HG02973 (cell line): Measurements from ENCODE around the gene MYO16.
A peak's percentile ranks its signal among the peaks of the same experiment; 100 is the strongest.

Source experiments
- ATAC-seq: cut with Tn5 transposase; IDR thresholded peaks from one replicate; pipeline ENCODE4 v1.9.1; 2021; ENCODE audit warnings: moderate library complexity; ENCODE audit not compliant: unreplicated experiment

The MYO16 gene

DNA sequence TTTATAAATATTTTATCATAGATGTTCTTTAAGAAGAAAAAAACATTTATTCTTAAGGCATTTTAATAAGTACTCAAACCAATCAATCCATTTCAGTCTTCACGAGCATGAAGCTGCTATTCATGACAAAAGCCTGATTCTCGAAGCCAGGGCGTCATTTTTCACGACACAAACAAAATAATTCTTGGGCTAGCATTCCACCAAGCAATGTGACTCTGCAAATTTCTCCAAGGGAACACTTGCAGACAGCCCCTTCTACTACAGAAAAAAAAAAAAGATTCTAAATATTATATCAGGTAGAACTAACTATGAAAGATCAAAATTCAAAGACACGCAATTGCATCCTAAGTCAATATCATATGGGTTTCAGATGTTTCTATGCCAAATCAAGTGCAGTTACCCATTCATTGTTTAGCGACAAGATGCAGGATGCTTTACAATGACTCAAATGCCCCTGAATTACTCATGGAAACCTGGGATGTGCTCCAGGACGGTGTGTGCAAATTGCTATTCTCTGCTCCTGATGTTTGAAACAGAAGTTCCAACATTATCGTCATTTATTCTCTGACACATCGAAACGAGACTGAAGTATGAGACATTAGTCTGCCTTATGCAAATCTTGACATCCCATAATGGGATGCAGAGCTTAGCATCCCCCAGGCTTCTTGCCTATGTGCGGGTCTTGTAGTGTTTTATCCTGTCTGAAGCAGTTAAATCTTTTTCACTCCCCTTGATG lies 517.7 kb downstream of the MYO16 start:
- ATAC-seq: no peak

DNA sequence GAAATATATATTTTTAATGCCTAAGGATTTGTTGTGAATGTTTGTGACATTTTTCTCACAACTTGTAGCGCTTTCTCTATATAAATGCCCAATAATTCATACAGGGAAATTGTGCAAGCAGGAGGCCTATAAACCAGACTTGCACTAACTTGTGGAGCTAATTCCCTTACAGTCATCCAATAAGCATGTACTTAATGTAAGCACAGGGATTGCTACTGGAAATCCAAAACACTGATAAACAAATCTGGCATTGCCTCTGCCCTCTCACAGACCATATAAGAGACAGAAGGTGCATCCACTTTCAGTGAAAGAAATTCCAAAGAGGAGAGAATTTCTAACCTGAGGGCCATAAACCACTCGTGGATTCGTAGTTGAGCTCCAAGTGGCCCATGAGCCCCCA lies 518.8 kb downstream of the MYO16 start:
- no peak for ATAC-seq

DNA sequence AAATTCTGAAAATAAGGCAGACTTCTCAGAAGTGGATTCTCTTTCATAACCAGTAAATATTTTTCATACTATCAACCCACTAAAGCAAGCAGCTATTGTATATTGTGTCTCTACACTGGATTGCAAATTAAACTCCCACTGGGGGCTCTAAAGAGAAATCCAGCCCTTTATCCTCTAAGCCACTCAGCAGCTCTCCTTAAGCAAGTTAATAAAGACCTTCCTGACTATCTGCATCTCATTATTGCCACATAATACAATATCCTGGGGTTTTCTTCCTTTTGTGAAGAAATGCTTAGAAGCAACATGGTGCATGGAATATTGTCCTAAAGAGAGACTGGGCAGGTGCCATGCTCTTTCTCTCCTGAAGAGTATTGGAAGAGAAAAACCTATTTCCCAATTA lies 521.3 kb downstream of the MYO16 start:
- no peak for ATAC-seq

DNA sequence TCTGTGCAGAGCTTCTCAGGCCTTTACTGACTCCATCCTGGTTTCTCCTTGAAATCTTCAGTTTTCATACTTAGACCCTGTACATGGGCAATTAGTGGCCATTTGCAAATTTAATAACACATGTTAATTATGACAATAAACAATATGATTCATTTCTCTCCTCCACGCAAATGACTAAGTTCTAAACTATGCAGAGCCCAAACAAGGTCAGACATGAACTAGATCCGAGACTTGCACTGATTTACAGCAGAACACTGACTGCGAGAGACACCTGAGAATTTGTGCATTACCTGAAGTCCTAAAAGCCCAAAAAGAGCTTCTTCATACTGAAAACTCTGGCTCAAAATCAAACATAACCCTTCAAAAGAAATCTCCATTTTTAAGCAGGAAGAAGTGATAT lies 521.8 kb downstream of the MYO16 start:
- no peak for ATAC-seq

DNA sequence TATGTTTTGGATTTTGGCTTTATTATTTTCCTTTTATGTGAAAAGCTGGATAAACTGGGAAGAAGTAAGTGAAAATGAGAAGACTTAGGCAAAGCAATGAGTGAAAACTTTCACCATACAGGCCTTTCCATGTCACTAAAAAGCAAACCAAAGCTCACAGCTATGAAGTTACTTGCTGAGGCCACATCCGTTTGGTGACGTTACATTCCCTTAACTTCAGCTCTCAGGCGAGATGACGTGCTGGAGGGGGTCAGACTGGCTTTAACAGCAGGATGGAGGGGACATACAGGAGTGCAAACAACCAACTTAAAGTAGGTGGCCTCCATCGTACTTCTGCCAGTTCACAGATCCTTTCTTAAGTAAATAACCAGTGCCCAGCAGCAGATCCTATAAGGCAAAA lies 522.3 kb downstream of the MYO16 start:
- no peak for ATAC-seq

DNA sequence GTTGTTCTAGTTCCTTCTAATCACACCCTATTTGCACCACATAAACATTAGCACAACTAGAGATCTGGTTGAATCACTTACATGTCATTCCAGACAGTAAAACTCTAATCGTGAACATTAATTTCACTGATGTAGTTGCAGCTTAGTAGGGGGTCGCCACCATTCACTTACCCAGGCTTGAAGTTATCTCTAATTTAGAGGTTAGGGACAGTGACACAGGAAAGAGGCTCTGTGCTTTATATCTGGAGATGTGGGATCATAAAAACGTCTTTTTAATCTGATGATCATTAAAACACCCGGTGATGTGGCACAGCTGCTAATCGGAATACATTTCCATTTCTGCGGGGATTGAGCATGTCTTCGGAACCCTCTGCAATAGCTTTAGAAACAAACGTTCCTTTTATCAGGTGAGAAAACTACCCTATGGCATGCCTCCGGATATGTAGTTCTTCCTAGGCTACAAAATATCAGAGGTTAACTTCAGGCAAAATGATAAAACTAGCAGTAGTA lies 523.0 kb downstream of the MYO16 start:
- no peak for ATAC-seq

DNA sequence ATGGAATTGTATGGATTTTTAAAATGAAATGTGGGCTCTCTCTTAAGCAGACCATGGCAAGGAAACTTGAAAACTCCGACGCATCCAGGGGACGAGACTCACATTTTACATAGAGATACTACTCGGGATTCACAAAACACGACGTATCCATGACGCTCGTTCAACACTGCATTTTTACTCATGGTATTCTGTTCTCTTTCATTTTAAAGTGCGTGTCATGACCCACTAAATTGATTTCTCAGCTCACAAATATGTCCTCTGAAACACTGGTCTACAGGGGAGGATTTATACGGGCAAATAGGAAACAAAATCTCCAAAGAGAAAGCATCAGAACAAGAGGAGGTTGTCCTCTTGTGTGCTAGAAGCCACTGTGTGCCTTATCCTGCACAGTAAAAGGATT lies 523.5 kb downstream of the MYO16 start:
- no peak for ATAC-seq

DNA sequence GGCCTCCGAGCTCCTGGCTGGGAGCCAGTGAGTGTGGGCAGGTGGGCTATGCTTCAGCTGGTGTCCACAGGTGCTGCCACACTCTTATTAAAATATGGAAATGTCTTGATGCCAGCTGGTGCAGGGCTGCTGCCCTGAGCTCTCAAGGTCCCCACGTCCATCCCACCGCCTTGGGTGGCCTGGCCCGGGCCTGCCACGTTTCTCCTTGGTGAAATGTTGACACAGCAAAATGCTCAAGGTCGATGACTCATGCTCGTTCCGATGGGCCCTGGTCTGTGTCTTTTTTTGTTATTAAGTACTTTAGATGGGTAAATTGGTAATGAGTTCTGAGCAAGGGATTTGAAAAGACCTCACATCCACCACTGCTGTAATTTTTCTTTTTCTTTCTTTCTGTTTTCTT lies 524.7 kb downstream of the MYO16 start:
- ATAC-seq: no peak

DNA sequence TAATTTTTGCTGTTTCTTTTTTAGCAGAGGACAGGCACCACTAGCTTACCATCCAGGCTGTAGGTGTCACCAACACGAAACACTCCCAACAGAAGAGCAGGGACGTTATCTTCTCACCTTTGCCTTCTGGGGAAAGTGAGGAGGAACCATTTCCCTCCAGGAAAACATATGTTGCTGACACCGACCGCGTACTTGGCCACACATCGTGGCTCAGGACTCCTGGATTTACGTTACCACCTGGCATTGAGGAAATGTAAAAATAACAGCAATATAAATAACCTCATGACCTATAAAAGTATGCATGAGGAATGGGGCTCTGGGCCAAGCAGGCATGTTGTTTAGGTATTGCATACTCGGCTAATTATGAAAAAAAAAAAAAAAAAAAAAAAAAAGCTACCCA lies 525.1 kb downstream of the MYO16 start:
- ATAC-seq: no peak

DNA sequence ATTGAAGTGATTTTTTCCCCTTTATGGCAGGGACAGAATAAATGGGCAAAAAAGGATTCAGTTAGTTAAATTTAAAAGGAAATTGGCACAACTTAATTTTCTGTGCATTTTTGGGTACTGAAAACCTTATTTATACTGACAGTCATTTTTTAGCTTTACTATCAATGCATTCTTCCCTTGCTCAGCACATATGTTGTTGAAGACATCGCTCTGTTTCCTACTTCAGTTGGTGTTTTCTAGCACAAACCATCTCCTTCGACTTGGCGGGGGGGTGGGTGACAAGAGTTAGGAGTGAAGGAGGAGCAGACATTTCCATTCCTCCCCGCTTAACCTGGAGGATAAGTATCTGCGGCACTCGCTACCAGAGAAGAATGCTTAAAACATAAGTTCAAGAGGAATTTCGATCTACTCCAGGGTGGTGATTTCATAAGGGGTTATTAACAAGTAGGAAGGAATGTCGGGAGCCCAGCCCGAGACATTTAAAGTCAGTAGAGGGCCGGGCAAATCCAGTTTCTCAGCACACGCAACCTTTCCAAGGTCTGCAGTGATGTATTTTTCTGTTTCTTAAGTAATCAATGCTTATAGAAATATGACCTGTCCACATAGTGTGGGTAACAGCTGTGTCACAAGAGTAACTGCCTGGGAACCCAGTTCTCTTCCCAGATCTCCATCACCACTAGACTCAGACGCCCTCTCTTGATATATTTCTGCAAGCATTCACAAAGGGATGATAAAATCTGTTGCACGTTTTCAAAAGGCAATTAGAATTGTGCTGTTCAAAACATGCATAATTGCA lies 525.8 kb downstream of the MYO16 start:
- ATAC-seq: no peak

DNA sequence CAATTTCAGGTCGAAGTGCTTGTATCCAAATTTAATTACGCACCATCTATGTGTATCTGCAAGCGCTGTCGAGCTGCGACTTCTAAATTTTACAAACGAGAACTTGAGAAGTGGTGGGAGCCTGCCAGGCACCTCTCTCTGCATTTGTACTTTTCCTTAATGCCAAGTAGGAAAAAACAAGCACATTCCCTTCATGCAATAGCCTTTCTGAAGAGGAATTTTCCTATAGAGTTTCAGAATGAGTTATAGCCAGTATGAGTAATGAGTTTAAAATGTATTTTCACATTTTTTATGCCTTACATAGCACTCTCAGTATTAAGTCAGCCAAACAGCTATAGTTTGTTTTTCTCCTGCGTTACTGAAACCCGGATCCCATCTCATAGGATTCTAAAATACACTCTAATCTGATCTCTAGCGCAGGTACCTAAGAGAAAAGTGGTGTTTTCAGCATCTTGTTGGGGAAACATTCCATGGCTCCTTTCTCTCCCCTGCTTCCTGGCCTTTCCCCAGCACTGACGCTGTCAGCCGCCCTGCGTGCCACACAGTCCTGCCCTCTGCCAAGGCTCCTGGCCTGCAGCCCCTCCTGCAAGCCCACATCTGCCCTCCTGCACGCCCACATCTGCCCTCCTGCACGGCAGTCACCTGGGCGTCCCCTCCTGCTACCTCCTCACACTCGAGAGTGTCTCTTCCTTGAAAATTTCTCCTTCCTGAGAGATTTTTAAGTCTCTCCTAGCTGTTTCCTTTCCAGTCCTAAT lies 526.9 kb downstream of the MYO16 start:
- ATAC-seq: no peak

DNA sequence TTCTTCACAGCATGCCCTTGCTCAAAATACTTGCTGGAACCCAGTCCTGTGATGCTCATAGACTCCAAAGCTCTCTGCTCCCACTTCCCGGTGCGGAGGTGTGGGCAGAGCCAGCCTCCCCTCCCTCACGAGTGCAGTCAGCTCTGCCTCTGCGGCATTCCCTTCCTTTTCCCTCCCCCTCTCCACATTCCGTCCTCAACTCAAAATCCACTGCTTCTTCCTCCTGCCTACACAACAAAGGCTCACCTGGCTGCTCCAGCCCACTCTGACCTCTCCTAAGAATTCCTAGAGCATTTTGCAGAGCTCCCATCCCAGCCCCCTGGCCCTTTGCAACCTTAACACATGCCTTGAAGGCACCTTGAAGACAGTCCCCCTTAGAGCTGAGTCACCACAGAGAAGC lies 527.9 kb downstream of the MYO16 start:
- no peak for ATAC-seq

DNA sequence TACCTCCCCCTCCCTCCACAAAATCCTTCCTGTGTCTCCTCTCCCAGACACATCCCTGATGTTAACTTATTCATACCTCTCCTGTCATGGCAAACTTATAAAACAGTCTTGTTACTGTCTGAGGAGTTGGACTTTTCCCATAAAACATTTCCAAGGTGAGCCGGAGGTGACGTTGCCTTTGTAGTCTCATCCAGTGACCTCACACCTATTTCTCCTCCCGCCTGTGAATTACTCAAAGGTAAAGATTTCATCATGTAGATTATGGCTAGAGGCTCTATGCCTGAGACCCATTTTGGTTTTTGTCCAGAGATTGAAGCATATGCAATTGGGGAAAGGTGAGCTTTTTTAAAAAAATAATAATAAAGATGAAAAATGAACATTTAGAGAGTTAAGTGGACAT lies 529.0 kb downstream of the MYO16 start:
- ATAC-seq: no peak

DNA sequence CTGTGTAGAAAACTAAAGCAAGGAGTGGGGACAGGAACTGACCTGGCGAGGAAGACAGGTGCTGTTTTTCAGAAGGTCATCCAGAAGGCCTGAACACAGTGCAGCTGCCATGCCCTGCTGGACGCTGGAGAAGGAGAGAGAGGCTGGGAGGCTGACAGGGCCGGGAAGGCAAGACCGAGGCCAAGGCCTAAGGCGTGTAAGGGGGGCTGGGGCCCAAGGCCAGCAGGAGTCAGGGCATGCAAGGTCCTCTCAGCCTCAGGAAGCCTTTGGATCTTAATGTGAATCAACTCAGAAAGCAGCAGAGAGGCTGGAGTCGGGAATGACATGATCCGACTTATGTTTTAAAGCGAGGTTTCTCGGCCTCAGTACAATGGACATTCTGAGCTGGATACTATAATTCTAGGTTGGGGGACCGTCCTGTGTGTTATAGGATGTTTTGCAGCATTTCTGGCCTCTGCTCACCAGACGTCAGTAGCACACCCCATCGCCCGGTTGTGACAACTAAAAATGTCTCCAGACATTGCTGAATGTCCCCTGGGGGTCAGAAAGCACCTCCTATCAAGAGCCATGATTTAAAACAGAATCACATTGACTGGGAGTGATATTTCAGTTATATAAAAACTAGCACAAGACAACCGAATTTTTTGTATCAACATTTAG lies 530.4 kb downstream of the MYO16 start:
- no peak for ATAC-seq

DNA sequence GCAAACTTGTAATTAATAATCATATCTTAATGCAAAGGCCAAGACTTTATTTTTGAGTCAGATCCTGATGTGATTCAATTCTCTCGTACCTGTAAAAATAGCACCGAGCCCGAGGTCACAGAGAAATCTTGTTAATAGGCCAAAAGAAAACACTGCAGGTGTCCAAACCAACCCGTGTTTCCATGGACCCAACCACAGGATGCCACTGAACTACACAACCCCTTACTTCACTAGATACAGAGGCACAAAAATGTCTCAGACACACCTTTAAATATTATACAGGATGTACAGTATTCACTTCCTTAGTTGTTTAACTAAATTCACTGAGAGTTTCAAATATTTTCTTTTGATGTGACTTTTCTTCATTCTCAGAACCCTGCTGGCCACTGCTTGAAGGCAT lies 530.9 kb downstream of the MYO16 start:
- peak; percentile 44 for ATAC-seq

DNA sequence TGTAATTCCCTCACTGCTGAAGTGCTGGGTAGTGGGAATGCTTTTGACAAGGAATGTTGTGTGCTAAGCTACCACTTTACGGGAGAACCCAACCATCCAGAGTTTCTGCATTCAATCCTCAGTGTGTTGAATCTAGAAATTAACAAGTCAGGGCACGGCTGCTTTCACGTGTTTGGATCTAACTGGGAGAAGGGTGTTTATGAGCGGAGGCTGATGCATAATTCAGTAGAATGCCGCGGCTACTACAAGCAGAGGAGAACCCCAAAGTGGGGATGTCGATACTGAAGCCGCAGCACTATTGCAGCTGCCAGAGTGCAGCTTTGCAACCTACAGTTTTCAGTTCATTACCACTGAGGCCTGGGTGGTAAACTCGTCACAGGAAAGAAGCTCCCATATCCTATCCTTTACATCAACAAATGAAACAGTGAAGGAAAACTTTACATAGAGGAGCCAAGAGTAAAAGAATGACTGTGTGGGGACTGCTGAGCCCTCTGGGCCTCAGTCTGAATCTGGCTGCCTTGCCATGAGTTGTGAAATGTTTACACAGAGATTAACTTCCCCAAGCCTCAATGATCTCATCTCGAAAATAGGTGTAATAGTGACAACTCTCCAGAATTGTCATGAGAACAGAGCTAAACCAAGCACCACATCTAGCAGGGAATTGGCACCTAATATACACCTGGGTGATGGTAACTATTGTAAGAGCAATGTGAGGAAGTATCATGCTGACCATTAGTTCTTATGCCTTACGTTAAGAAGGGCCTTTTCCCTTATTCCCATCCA lies 531.7 kb downstream of the MYO16 start:
- peak; percentile 24 for ATAC-seq

DNA sequence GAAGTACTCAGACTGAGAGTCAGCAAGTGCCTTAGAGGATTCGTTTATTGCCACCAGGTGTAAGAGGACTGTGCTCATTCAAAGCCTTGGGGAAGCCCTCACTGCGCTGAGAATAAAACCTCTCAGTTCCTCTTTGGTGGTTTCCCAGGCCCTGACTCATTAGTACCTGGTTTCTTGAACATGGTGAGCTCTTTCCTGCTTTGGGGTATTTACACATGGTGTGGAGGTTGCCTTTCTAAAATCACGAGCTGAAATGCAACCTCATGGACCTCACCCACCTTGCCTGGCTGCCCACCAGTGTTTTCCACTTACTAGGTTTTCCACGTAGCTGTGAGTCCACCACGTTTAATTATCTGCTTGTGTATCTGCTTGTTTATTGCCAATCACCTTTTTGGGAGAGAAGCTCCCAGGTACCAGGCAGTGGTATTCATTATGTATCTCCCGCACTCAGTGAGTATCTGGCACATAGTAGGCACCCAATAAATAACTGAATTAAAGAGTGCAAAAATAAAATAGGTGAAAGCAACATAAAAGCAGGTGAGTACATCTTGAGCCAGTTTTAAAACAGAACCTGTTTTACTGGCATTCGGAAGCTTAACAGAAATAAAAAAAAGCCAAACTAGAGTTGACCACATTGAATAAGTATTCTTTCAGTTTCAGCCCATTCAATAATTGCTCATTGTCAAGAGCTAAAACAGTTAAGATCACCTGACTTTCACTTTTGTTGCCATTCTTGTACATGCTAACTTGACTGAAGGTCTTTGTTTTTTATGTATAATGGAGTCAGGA lies 533.0 kb downstream of the MYO16 start:
- peak; percentile 78 for ATAC-seq

DNA sequence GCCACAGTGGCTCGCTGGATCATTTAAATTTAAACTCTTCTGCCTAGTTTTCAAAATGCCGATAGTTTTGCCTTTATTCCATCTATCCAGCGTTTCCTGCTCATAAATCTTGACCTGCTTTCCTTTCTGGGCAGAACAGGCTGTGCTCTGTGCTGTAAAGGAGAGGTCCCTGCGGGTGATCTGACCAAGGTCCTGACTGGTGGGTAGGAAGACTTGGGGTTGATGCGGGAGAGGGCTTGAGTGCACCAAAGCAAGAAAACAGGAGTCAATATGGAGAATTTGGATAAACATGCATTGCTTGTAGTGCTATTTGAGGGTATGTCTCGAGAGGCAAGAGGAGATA lies 533.6 kb downstream of the MYO16 start:
- ATAC-seq: no peak

DNA sequence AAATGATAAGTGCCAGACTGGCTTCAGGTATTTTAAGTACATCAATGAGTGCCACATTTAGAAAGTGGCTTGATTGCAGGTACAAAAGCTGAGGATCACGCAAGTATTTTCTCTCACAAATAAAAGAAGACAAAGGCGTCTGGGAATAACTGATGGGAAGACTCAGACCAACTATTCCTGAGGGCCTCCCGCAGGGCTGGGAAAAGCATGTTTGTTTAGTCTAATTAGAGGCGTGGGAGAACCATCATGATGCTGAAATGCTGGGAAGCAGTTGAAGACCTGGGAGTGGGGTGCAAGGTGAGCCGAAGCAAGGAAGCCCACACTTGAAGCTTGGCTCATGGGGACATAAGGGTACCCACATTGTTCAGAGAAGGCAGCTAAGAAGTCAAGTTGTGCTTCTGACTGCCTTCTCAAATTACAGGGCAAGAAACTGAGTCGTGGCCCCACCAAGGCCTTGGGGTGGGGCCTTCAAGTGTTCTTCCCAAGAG lies 536.0 kb downstream of the MYO16 start:
- no peak for ATAC-seq
